ENCODE data around the gene KRTAP10-12. TPM values are rescaled to one million over a fixed set of nuclear protein-coding genes. Genes with fewer than 3 reads are reported as not detected.
"Not testable (repeated sequence)": the region's sequence is repeated elsewhere in the genome, so short reads cannot be mapped to it uniquely, and the experiment has no call there.

KRTAP10-12 gene
- polyA plus RNA-seq, 1 experiment: not detected

- no peak for DNase-seq (ENCODE audit: low read depth, low spot score)
- ChIA-PET POLR2A (no interaction called here), CTCF (no interaction called here)
- peaks cover 16% of the 10 kb centered on the region; the same call in 1 of the 2 replicates for H3K9me3 ChIP-seq (ENCODE audit: control insufficient read depth, insufficient read depth, low read length)
- H3K27me3 ChIP-seq (ENCODE audit: control insufficient read depth, insufficient read depth, low read length): no peaks in the 10 kb centered on the region
- no peak for TF ChIP-seq CTCF (IDR thresholded peaks at IDR 0.05; ENCODE audit: low read depth, low read length)
- H3K4me3 ChIP-seq (ENCODE audit: low read depth, low read length): no peak overlapping the region
- no peak overlapping the region for H3K27ac ChIP-seq (ENCODE audit: low read depth, low read length)
These were observed 40.1 kb upstream of the KRTAP10-12 start for GRCh38 chr21:44656868-44657267.

DNA sequence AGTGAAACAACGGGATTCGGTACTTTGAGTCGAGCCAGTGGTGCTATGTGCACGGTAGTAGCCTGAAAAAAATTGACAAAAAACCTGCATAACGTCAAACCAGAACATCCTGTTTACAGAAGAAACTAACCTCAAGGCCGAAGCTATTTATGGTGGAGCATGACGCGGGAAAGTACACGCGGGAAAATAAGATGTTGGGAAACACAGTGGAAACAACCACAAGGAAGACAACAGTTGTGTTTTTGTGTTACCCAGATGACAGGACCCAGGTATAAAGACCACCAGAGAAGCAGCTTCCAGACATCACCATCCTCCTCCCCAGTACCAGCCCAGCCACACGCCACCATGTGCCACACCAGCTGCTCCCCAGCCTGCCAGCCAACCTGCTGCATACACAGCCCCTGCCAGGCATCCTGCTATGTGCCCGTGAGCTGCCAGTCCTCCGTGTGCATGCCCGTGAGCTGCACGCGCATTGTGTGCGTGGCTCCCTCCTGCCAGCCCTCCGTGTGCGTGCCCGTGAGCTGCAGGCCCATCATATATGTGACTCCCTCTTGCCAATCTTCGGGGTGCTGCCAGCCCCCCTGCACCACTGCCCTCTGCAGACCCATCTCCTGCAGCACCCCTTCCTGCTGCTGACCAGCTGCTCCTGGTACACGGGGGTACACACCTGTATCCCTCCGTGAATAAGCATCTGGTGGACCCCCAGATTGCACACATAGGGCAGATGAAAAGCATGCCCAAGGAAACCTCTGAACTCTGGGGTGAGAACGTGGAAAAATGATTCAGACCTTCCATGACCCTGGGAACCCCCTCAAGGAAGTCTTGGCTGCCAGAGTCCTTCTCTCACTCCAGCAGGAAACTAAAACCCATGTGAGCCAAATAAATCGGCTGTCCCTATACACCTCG is 39.1 kb upstream of the KRTAP10-12 start, which contains the start of gene KRTAP12-3:
KRTAP12-3 (plus strand) TSS at position 298 of the 906 bp plus-strand sequence; CDS start at position 346, 48 bp downstream.
- ChIA-PET POLR2A (no interaction called here), CTCF (no interaction called here)
- Histone ChIP-seq H3K27me3 (ENCODE audit: control insufficient read depth, insufficient read depth, low read length) (no peaks in the 10 kb centered on the region), H3K9me3 (ENCODE audit: control insufficient read depth, insufficient read depth, low read length) (peaks cover 16% of the 10 kb centered on the region; the same call in 1 of the 2 replicates), H3K27ac (ENCODE audit: low read depth, low read length) (no peak within 1 kb of the TSS), H3K4me3 (ENCODE audit: low read depth, low read length) (no peak within 1 kb of the TSS)
- no peak for TF ChIP-seq CTCF (IDR thresholded peaks at IDR 0.05; ENCODE audit: low read depth, low read length)
- no peak for DNase-seq (ENCODE audit: low read depth, low spot score)

DNA sequence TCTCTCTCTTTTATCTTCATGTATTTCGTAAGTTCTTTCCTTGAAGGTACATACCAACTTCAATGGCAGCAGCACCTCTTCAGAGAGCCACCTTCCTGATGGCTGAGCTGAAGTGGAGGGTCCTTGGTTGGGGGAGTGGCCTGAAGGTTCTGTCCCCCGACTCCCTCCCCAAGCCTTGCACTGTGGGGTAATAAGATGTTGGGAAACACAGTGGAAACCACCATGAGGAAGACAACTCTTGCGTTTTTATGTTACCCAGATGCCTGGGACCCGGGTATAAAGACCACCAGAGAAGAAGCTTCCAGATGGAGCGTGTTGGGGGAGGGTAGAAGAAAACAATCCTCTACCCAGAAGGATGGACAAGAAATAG is 38.4 kb upstream of the KRTAP10-12 start:
- Histone ChIP-seq H3K27me3 (ENCODE audit: control insufficient read depth, insufficient read depth, low read length) (no peaks in the 10 kb centered on the region), H3K4me3 (ENCODE audit: low read depth, low read length) (no peak overlapping the region), H3K9me3 (ENCODE audit: control insufficient read depth, insufficient read depth, low read length) (peaks cover 14% of the 10 kb centered on the region; the same call in 1 of the 2 replicates), H3K27ac (ENCODE audit: low read depth, low read length) (no peak overlapping the region)
- no peak for TF ChIP-seq CTCF (IDR thresholded peaks at IDR 0.05; ENCODE audit: low read depth, low read length)
- no peak for DNase-seq (ENCODE audit: low read depth, low spot score)
- POLR2A ChIA-PET: no interaction called here
- CTCF ChIA-PET: no interaction called here

DNA sequence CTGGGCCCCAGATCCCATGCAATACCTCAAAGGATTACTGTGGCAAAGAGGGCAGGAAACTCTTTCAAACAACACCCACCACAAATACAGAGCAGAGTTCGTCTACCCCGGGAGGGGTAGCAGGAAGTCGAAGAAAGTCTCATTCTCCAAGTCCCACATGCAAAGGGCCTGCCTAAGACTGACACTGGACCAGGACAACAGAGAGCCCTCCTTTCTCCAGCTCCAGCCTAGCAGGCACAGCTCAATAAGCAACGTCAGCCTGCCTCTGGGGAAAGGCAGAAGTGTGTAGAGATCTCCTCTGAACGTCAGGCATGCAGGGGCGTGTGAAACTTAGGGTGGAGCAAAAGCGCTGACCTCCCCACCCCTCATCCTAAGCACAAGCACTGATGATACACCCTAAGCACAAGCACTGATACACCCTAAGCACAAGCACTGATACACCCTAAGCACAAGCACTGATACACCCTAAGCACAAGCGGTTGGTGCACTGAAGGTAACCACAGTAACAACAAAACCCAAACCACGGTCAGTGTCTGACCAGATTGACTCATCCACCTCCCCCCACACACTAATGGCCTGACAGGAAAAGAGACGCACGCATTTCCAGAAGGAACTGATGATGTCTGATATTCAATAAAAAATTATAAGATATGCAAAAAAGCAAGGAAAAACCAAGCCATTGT is 37.9 kb upstream of the KRTAP10-12 start:
- no peak for DNase-seq (ENCODE audit: low read depth, low spot score)
- Histone ChIP-seq H3K27ac (ENCODE audit: low read depth, low read length) (no peak overlapping the region), H3K4me3 (ENCODE audit: low read depth, low read length) (no peak overlapping the region), H3K9me3 (ENCODE audit: control insufficient read depth, insufficient read depth, low read length) (peaks cover 9% of the 10 kb centered on the region; the same call in 1 of the 2 replicates), H3K27me3 (ENCODE audit: control insufficient read depth, insufficient read depth, low read length) (no peaks in the 10 kb centered on the region)
- ChIA-PET POLR2A (no interaction called here), CTCF (no interaction called here)
- no peak for TF ChIP-seq CTCF (IDR thresholded peaks at IDR 0.05; ENCODE audit: low read depth, low read length)

GRCh38 chr21:44661567-44661966 is 35.4 kb upstream of the KRTAP10-12 start:
- DNase-seq (ENCODE audit: low read depth, low spot score); H3K27me3 ChIP-seq (ENCODE audit: control insufficient read depth, insufficient read depth, low read length); H3K9me3 ChIP-seq (ENCODE audit: control insufficient read depth, insufficient read depth, low read length); H3K27ac ChIP-seq (ENCODE audit: low read depth, low read length); POLR2A ChIA-PET; H3K4me3 ChIP-seq (ENCODE audit: low read depth, low read length); CTCF ChIA-PET: not testable (repeated sequence)

Measured in AG04450 (cell line).